OCI-LY3 (cell line): ENCODE results near the gene ATXN2.

ENCODE experiments used
- H2AFZ ChIP-seq: fragments of 200-600, 300-600 bp; shearing (Covaris generic); 2 replicates; pipeline ENCODE4 v1.6.0; 2014; ENCODE audit warnings: antibody characterized with exemption, low read depth, low read length
- H3K27ac ChIP-seq: fragments of 200-600, 300-600 bp; sonication (generic); 2 replicates; pipeline ENCODE4 v1.5.1; 2014; ENCODE audit warnings: mild to moderate bottlenecking, low read length, moderate library complexity, mixed read lengths
- H3K27me3 ChIP-seq: fragments of 200-600, 300-600 bp; sonication (generic); 2 replicates; pipeline ENCODE4 v1.6.1; 2014; ENCODE audit warnings: low read depth, low read length, mixed read lengths
- H3K36me3 ChIP-seq: fragments of 200-600, 300-600 bp; sonication (generic); replicated peaks from 2 replicates; pipeline ENCODE3; 2014; ENCODE audit warnings: low read depth, low read length, mixed read lengths
- H3K4me1 ChIP-seq: fragments of 300-600, 200-600 bp; sonication (generic); 2 replicates; pipeline ENCODE4 v1.6.1; 2014; ENCODE audit warnings: low read length, mixed read lengths
- H3K4me2 ChIP-seq: fragments of 200-600, 300-600 bp; sonication (generic); 2 replicates; pipeline ENCODE4 v1.6.1; 2014; ENCODE audit warnings: low read length, mixed read lengths
- H3K4me3 ChIP-seq: fragments of 300-600, 200-600 bp; sonication (generic); 2 replicates; pipeline ENCODE4 v1.5.1; 2014; ENCODE audit warnings: antibody characterized with exemption, mild to moderate bottlenecking, low read length, moderate library complexity
- H3K79me2 ChIP-seq: fragments of 300-600, 200-600 bp; shearing (Covaris generic); 2 replicates; pipeline ENCODE4 v1.6.1; 2014; ENCODE audit warnings: mild to moderate bottlenecking, low read length, mixed read lengths
- H3K9ac ChIP-seq: fragments of 300-600, 200-600 bp; shearing (Covaris generic); 2 replicates; pipeline ENCODE4 v1.6.0; 2014; ENCODE audit warnings: mild to moderate bottlenecking, low read length, moderate library complexity
- H3K9me3 ChIP-seq: fragments of 200-600, 300-600 bp; shearing (Covaris generic); 2 replicates; pipeline ENCODE4 v1.6.1; 2014; ENCODE audit warnings: low read length, mixed read lengths; ENCODE audit not compliant: insufficient read depth
- H4K20me1 ChIP-seq: fragments of 200-600, 300-600 bp; sonication (generic); 2 replicates; pipeline ENCODE4 v1.6.1; 2016; ENCODE audit warnings: low read length, mixed read lengths; ENCODE audit not compliant: insufficient read depth
- EZH2phosphoT487 ChIP-seq: fragments of 200-600 bp; shearing (Covaris generic); IDR thresholded peaks from 2 replicates; pipeline ENCODE4 v1.6.1; 2018; ENCODE audit warnings: antibody characterized with exemption, mixed run types, low read depth
- TF ChIP-seq, protein P1 (sequence below): fragments of 200-600, 300-600 bp; sonication (generic); IDR thresholded peaks from 2 replicates; pipeline ENCODE4 v1.5.1; 2014; ENCODE audit warnings: antibody characterized with exemption, low read length, low read depth

The ATXN2 gene

GRCh38 chr12:111418594-111418880 is 180.6 kb downstream of the ATXN2 start:
- Histone ChIP-seq H3K4me1 (no peaks in the 10 kb centered on the region), H4K20me1 (peaks cover 63% of the 10 kb centered on the region), H3K9me3 (no peaks in the 10 kb centered on the region), H3K4me3 (no peak overlapping the region), H2AFZ (no peak overlapping the region), H3K4me2 (no peak overlapping the region), H3K79me2 (peaks cover 20% of the 10 kb centered on the region), H3K27ac (no peak overlapping the region), H3K9ac (no peak overlapping the region), H3K36me3 (peaks cover 17% of the 10 kb centered on the region), H3K27me3 (no peaks in the 10 kb centered on the region)
- no peak for TF ChIP-seq EZH2phosphoT487
- TF ChIP-seq, protein P1, sequence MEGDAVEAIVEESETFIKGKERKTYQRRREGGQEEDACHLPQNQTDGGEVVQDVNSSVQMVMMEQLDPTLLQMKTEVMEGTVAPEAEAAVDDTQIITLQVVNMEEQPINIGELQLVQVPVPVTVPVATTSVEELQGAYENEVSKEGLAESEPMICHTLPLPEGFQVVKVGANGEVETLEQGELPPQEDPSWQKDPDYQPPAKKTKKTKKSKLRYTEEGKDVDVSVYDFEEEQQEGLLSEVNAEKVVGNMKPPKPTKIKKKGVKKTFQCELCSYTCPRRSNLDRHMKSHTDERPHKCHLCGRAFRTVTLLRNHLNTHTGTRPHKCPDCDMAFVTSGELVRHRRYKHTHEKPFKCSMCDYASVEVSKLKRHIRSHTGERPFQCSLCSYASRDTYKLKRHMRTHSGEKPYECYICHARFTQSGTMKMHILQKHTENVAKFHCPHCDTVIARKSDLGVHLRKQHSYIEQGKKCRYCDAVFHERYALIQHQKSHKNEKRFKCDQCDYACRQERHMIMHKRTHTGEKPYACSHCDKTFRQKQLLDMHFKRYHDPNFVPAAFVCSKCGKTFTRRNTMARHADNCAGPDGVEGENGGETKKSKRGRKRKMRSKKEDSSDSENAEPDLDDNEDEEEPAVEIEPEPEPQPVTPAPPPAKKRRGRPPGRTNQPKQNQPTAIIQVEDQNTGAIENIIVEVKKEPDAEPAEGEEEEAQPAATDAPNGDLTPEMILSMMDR: no peak

DNA sequence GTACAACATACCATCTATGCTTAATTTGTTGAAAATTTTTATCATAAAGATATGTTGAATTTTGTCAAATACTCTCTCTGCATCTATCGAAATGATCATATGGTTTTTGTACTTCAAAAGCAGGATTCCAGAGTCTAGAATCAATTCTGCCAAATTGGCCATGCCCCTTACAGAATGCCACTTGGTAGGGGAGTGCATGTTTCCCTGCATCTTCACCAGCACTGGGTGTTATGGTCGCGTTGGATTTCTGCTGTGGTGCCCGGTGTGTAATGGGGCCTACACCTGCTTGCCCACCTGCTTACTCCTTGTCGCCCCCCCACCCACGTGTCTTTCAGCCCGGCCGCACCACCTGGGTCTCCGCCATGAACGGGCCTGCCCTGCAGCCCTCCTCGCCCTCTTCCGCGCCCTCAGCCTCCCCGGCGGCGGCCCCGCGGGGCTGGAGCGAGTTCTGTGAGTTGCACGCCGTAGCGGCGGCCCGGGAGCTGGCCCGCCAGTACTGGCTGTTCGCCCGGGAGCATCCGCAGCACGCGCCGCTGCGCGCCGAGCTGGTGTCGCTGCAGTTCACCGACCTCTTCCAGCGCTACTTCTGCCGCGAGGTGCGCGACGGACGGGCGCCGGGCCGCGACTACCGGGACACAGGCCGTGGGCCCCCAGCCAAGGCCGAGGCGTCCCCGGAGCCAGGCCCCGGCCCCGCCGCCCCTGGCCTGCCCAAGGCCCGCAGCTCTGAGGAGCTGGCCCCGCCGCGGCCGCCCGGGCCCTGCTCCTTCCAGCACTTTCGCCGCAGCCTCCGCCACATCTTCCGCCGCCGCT is 181.1 kb downstream of the ATXN2 start:
- peaks cover 17% of the 10 kb centered on the region for H3K36me3 ChIP-seq
- H2AFZ ChIP-seq: no peak overlapping the region
- H4K20me1 ChIP-seq: peaks cover 68% of the 10 kb centered on the region
- TF ChIP-seq EZH2phosphoT487: no peak
- TF ChIP-seq, protein P1: no peak
- H3K79me2 ChIP-seq: peaks cover 24% of the 10 kb centered on the region
- H3K4me2 ChIP-seq: no peak overlapping the region
- H3K9me3 ChIP-seq: no peaks in the 10 kb centered on the region
- no peaks in the 10 kb centered on the region for H3K27me3 ChIP-seq
- H3K27ac ChIP-seq: no peak overlapping the region
- H3K9ac ChIP-seq: no peak overlapping the region
- H3K4me3 ChIP-seq: no peak overlapping the region
- H3K4me1 ChIP-seq: no peaks in the 10 kb centered on the region

GRCh38 chr12:111417290-111417689 is 181.8 kb downstream of the ATXN2 start:
- peaks cover 28% of the 10 kb centered on the region for H3K79me2 ChIP-seq
- H4K20me1 ChIP-seq: peaks cover 72% of the 10 kb centered on the region

GRCh38 chr12:111414711-111415252 is 184.3 kb downstream of the ATXN2 start:
- H3K79me2 ChIP-seq: peaks cover 53% of the 10 kb centered on the region

More at GRCh38 chr12:111417290-111417689, 181.8 kb downstream of the ATXN2 start:
- Histone ChIP-seq H2AFZ (no peak overlapping the region), H3K9me3 (no peaks in the 10 kb centered on the region), H3K36me3 (peaks cover 17% of the 10 kb centered on the region), H3K4me3 (no peak overlapping the region), H3K27ac (no peak overlapping the region), H3K4me1 (no peaks in the 10 kb centered on the region), H3K27me3 (no peaks in the 10 kb centered on the region), H3K9ac (no peak overlapping the region), H3K4me2 (no peak overlapping the region)
- TF ChIP-seq, protein P1: no peak
- no peak for TF ChIP-seq EZH2phosphoT487

More at GRCh38 chr12:111414711-111415252, 184.3 kb downstream of the ATXN2 start:
- Histone ChIP-seq H3K9ac (no peak overlapping the region), H3K36me3 (peaks cover 9% of the 10 kb centered on the region), H3K4me3 (no peak overlapping the region), H2AFZ (no peak overlapping the region), H3K4me2 (no peak overlapping the region), H3K4me1 (0 out of 2 replicates have a peak, but pooled peaks cover 3% of the 10 kb centered on the region), H3K9me3 (no peaks in the 10 kb centered on the region), H3K27ac (no peak overlapping the region), H3K27me3 (no peaks in the 10 kb centered on the region), H4K20me1 (peaks cover 80% of the 10 kb centered on the region)
- TF ChIP-seq, protein P1: no peak
- TF ChIP-seq EZH2phosphoT487: no peak
